GM19099 (cell line): ENCODE data around the gene CYSLTR2.

Experiments used
- POLR2A ChIP-seq: IDR thresholded peaks from 3 replicates; pipeline ENCODE4 v1.6.1; 2011; ENCODE audit warnings: low read depth; ENCODE audit not compliant: insufficient read length; ENCODE audit errors: extremely low read depth

The CYSLTR2 gene

GRCh38 chr13:48667136-48667535, 13.4 kb downstream of the CYSLTR2 start:
- TF ChIP-seq POLR2A, result no peak

- TF ChIP-seq POLR2A, result no peak
Observed at GRCh38 chr13:48675247-48675646, 21.5 kb downstream of the CYSLTR2 start.

GRCh38 chr13:48678316-48678715, 24.6 kb downstream of the CYSLTR2 start:
- TF ChIP-seq POLR2A, result no peak

GRCh38 chr13:48679941-48680680, 26.4 kb downstream of the CYSLTR2 start:
- no peak for TF ChIP-seq POLR2A

- no peak for TF ChIP-seq POLR2A
Observed at GRCh38 chr13:48680756-48681392, 27.1 kb downstream of the CYSLTR2 start.

- TF ChIP-seq POLR2A, result no peak
Observed at GRCh38 chr13:48681905-48682304, 28.2 kb downstream of the CYSLTR2 start.

- no peak for TF ChIP-seq POLR2A
Observed at GRCh38 chr13:48682436-48682835, 28.7 kb downstream of the CYSLTR2 start.

- no peak for TF ChIP-seq POLR2A
Observed at GRCh38 chr13:48686636-48687210, 33.0 kb downstream of the CYSLTR2 start.

GRCh38 chr13:48687249-48687648, 33.5 kb downstream of the CYSLTR2 start:
- TF ChIP-seq POLR2A, result no peak

GRCh38 chr13:48693998-48694397, 40.3 kb downstream of the CYSLTR2 start:
- TF ChIP-seq POLR2A, result no peak

- no peak for TF ChIP-seq POLR2A
Observed at GRCh38 chr13:48695776-48696175, 42.0 kb downstream of the CYSLTR2 start.

GRCh38 chr13:48707405-48707804, 53.7 kb downstream of the CYSLTR2 start:
- TF ChIP-seq POLR2A, result no peak

- no peak for TF ChIP-seq POLR2A
Observed at GRCh38 chr13:48708764-48709163, 55.0 kb downstream of the CYSLTR2 start.

- no peak for TF ChIP-seq POLR2A
Observed at GRCh38 chr13:48709213-48709612, 55.5 kb downstream of the CYSLTR2 start.

- no peak for TF ChIP-seq POLR2A
Observed at GRCh38 chr13:48710160-48710559, 56.4 kb downstream of the CYSLTR2 start.

- no peak for TF ChIP-seq POLR2A
Observed at GRCh38 chr13:48712141-48712540, 58.4 kb downstream of the CYSLTR2 start.
